RWPE2 (cell line): ENCODE results near the gene SAMD14.

Experiments used
- ATAC-seq: fragments of 200-7000 bp; cut with Tn5 transposase; 3 replicates; pipeline ENCODE4 v1.9.1; 2021; ENCODE audit warnings: low read depth
- DNase-seq: peaks from one replicate; pipeline ENCODE4 v3.0.0-alpha.2; 2020; ENCODE audit warnings: low spot score
- H3K27ac ChIP-seq: fragments of 450-650 bp; 2 replicates; pipeline ENCODE4 v1.5.1; 2017; ENCODE audit warnings: mild to moderate bottlenecking; ENCODE audit not compliant: poor library complexity, severe bottlenecking
- H3K27me3 ChIP-seq: fragments of 250-450 bp; sonication (Bioruptor Pico); 2 replicates; pipeline ENCODE4 v1.5.1; 2021; ENCODE audit warnings: mild to moderate bottlenecking, moderate library complexity; ENCODE audit not compliant: insufficient read depth, poor library complexity, severe bottlenecking
- H3K36me3 ChIP-seq: fragments of 250-450 bp; sonication (Bioruptor Pico); 2 replicates; pipeline ENCODE4 v1.5.1; 2020; ENCODE audit warnings: low read depth, mild to moderate bottlenecking, moderate library complexity
- H3K4me1 ChIP-seq: fragments of 250-450 bp; sonication (Bioruptor Pico); 2 replicates; pipeline ENCODE4 v1.5.1; 2021; ENCODE audit warnings: mild to moderate bottlenecking, moderate library complexity; ENCODE audit not compliant: insufficient read depth, poor library complexity, severe bottlenecking
- H3K4me3 ChIP-seq: fragments of 250-450 bp; sonication (Bioruptor Pico); 2 replicates; pipeline ENCODE4 v1.5.1; 2021; ENCODE audit warnings: mild to moderate bottlenecking, moderate library complexity; ENCODE audit not compliant: severe bottlenecking
- H3K9me3 ChIP-seq: fragments of 250-450 bp; sonication (Bioruptor Pico); 2 replicates; pipeline ENCODE4 v1.5.1; 2021; ENCODE audit warnings: mild to moderate bottlenecking, moderate library complexity; ENCODE audit not compliant: severe bottlenecking
- CTCF ChIP-seq: fragments of 450-650 bp; IDR thresholded peaks from one replicate; pipeline ENCODE4 v1.5.1; 2017; ENCODE audit warnings: mild to moderate bottlenecking, moderate library complexity; ENCODE audit not compliant: poor library complexity, severe bottlenecking

Gene SAMD14

GRCh38 chr17:50105811-50106210 lies 24.1 kb downstream of the SAMD14 start:
- no peaks in the 10 kb centered on the region; the same call in 1 of the 2 replicates for H3K36me3 ChIP-seq
- DNase-seq: no peak
- no peaks in the 10 kb centered on the region for H3K27me3 ChIP-seq
- no peak for TF ChIP-seq CTCF
- H3K27ac ChIP-seq: no peak overlapping the region
- H3K4me1 ChIP-seq: peaks cover 15% of the 10 kb centered on the region
- ATAC-seq: no peak
- no peak overlapping the region for H3K4me3 ChIP-seq
- H3K9me3 ChIP-seq: no peaks in the 10 kb centered on the region

- Histone ChIP-seq H3K4me3 (no peak overlapping the region), H3K27ac (no peak overlapping the region), H3K4me1 (peaks cover 15% of the 10 kb centered on the region), H3K9me3 (no peaks in the 10 kb centered on the region), H3K27me3 (no peaks in the 10 kb centered on the region), H3K36me3 (peaks cover 3% of the 10 kb centered on the region; the same call in 1 of the 2 replicates)
- TF ChIP-seq CTCF: no peak
- DNase-seq (no peak), ATAC-seq (no peak)
Measured at GRCh38 chr17:50103941-50104340, 26.0 kb downstream of the SAMD14 start.

GRCh38 chr17:50103252-50103651 lies 26.7 kb downstream of the SAMD14 start:
- Histone ChIP-seq H3K4me3 (no peak overlapping the region), H3K27ac (no peak overlapping the region), H3K36me3 (peaks cover 4% of the 10 kb centered on the region; the same call in 1 of the 2 replicates), H3K9me3 (no peaks in the 10 kb centered on the region), H3K27me3 (no peaks in the 10 kb centered on the region), H3K4me1 (peaks cover 14% of the 10 kb centered on the region)
- no peak for TF ChIP-seq CTCF
- no peak for DNase-seq
- no peak for ATAC-seq

GRCh38 chr17:50102164-50102991 lies 27.6 kb downstream of the SAMD14 start:
- ATAC-seq: no peak
- no peaks in the 10 kb centered on the region for H3K9me3 ChIP-seq
- H3K27me3 ChIP-seq: no peaks in the 10 kb centered on the region
- no peak for DNase-seq
- H3K4me1 ChIP-seq: peaks cover 5% of the 10 kb centered on the region
- TF ChIP-seq CTCF: no peak
- H3K4me3 ChIP-seq: no peak overlapping the region
- H3K36me3 ChIP-seq: peaks cover 6% of the 10 kb centered on the region; the same call in 1 of the 2 replicates
- H3K27ac ChIP-seq: no peak overlapping the region
